Keratinocyte (primary cell): ENCODE results near the gene CHAMP1.

Experiments used
- EZH2 ChIP-seq: IDR thresholded peaks from one replicate; pipeline ENCODE4 v1.6.1; 2012; ENCODE audit warnings: inconsistent platforms, mild to moderate bottlenecking, low read length, moderate library complexity
- TF ChIP-seq, protein P1 (sequence below), 3 experiments: IDR thresholded peaks in 1 of 3; conservative IDR thresholded peaks in 1 of 3; optimal IDR thresholded peaks in 1 of 3; 2 replicates in 2 of 3; 3 replicates in 1 of 3; pipeline versions ENCODE3 to v1.5.1; 2011; ENCODE audit warnings: low read length in 3 of 3, mild to moderate bottlenecking in 3 of 3, moderate library complexity in 2 of 3, control low read depth in 1 of 3, inconsistent platforms in 1 of 3; ENCODE audit not compliant: insufficient read depth in 2 of 3; ENCODE audit errors: extremely low read depth in 1 of 3

DNA sequence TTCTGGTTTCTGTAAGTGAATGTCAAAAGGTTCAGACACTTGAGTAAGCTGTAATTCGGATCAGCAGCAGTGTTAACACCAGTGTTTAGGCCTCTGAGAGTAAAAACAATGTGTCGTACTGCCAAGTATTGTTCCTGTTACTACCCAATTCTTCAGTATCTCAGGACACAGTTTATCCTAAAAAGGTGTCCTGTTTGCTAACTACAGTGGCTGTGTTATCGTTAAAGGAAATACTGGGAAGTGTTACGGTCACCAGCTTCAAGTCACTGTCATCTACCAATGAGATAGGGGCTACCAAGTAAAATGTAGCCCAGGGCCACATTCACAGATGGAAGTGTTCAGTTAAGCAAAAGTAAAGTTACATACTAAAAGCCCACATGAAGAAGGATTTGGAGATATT lies 35.2 kb upstream of the CHAMP1 start:
- TF ChIP-seq, protein P1, sequence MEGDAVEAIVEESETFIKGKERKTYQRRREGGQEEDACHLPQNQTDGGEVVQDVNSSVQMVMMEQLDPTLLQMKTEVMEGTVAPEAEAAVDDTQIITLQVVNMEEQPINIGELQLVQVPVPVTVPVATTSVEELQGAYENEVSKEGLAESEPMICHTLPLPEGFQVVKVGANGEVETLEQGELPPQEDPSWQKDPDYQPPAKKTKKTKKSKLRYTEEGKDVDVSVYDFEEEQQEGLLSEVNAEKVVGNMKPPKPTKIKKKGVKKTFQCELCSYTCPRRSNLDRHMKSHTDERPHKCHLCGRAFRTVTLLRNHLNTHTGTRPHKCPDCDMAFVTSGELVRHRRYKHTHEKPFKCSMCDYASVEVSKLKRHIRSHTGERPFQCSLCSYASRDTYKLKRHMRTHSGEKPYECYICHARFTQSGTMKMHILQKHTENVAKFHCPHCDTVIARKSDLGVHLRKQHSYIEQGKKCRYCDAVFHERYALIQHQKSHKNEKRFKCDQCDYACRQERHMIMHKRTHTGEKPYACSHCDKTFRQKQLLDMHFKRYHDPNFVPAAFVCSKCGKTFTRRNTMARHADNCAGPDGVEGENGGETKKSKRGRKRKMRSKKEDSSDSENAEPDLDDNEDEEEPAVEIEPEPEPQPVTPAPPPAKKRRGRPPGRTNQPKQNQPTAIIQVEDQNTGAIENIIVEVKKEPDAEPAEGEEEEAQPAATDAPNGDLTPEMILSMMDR (optimal IDR thresholded peaks at IDR 0.05 in 1 of 3, IDR thresholded peaks at IDR 0.05 in 1 of 3, conservative IDR thresholded peaks at IDR 0.05 in 1 of 3; ENCODE audit: extremely low read depth in 1 of 3, insufficient read depth in 2 of 3, low read length in 3 of 3): no peak
- no peak for TF ChIP-seq EZH2
